GM23248 (cell line): Measurements from ENCODE around the gene NDST4.

ENCODE experiments used
- EZH2 ChIP-seq: fragments of 200-600 bp; sonication (generic); IDR thresholded peaks from 2 replicates; pipeline ENCODE4 v1.6.1; 2018; ENCODE audit warnings: antibody characterized with exemption, mild to moderate bottlenecking; ENCODE audit not compliant: insufficient read depth, poor library complexity, severe bottlenecking
- EZH2phosphoT487 ChIP-seq: fragments of 200-600 bp; sonication (generic); IDR thresholded peaks from 2 replicates; pipeline ENCODE4 v1.6.1; 2018; ENCODE audit warnings: antibody characterized with exemption, moderate library complexity, mild to moderate bottlenecking, low read depth; ENCODE audit not compliant: insufficient read depth

DNA sequence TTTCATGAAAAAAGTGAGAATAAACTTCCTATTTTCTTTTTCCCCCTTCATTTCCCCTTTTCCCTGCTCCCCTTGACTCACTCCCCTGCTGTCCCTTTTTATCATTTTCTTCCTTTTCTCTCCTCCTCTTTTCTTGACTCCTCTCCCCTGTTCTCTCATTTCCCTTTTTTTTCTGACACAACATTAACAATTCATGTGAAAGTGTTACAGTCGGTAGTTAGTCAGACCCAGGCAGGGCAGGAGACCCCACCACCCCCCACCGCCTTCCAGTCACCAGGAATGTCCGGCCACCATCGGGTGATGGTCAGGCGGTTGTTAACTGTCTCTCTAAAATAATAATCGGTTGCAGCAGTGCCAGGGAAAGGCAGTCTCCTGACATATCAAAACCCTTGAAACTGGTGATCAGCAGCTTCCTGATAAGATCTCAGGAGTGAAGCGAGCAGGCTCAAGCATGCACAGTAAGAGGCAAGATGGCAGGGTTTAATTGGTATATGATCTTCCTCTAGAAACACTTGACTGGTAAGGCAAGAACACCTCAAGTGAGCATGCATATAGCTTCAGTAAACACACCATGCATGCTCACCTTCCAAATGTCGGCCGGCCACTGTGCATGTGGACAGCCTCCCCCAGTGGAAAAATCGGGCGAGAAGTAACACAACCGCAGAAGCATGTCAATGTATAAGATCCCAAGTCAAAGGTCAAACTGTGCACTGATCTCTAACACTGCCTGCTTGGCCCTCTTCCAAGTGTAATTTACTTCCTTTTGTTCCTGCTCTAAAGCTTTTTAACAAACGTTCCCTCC, 191.4 kb downstream of the NDST4 start:
- TF ChIP-seq EZH2phosphoT487 (no peak), EZH2 (no peak)
